Stimulated activated CD4-positive, alpha-beta T cell treated with anti-CD3 and anti-CD28 coated beads, Interleukin-15, amount 100 ng/mL, for 24 hours (primary cell): ENCODE measurements around the gene SLIT1.

ENCODE experiments used
- DNase-seq: peaks from one replicate; pipeline ENCODE4 v3.0.0-alpha.2; 2020

SLIT1 gene

GRCh38 chr10:97138174-97138573 lies 47.6 kb downstream of the SLIT1 start:
- no peak for DNase-seq

- DNase-seq = no peak
Measured at GRCh38 chr10:97136756-97137155, 49.0 kb downstream of the SLIT1 start.

GRCh38 chr10:97135464-97135863 lies 50.3 kb downstream of the SLIT1 start:
- no peak for DNase-seq

- no peak for DNase-seq
Measured at GRCh38 chr10:97134983-97135382, 50.8 kb downstream of the SLIT1 start.

- DNase-seq = no peak
Measured at GRCh38 chr10:97134110-97134509, 51.6 kb downstream of the SLIT1 start.

GRCh38 chr10:97132273-97132672 lies 53.5 kb downstream of the SLIT1 start:
- no peak for DNase-seq

GRCh38 chr10:97131666-97132065 lies 54.1 kb downstream of the SLIT1 start:
- DNase-seq = no peak

- no peak for DNase-seq
Measured at GRCh38 chr10:97131181-97131628, 54.6 kb downstream of the SLIT1 start.

GRCh38 chr10:97129666-97130065 lies 56.1 kb downstream of the SLIT1 start:
- no peak for DNase-seq

GRCh38 chr10:97128516-97129154 lies 57.1 kb downstream of the SLIT1 start:
- no peak for DNase-seq

- DNase-seq = no peak
Measured at GRCh38 chr10:97128039-97128492, 57.7 kb downstream of the SLIT1 start.

- DNase-seq = no peak
Measured at GRCh38 chr10:97127509-97127908, 58.2 kb downstream of the SLIT1 start.

- no peak for DNase-seq
Measured at GRCh38 chr10:97124211-97124610, 61.5 kb downstream of the SLIT1 start.

GRCh38 chr10:97123765-97124164 lies 62.0 kb downstream of the SLIT1 start:
- DNase-seq = no peak

GRCh38 chr10:97121041-97121440 lies 64.7 kb downstream of the SLIT1 start:
- DNase-seq = no peak

GRCh38 chr10:97120370-97120769 lies 65.4 kb downstream of the SLIT1 start:
- DNase-seq = no peak

GRCh38 chr10:97119058-97119745 lies 66.6 kb downstream of the SLIT1 start:
- no peak for DNase-seq

- DNase-seq = no peak
Measured at GRCh38 chr10:97117372-97117771, 68.4 kb downstream of the SLIT1 start.

GRCh38 chr10:97116462-97117162 lies 69.1 kb downstream of the SLIT1 start:
- no peak for DNase-seq

GRCh38 chr10:97115846-97116245 lies 69.9 kb downstream of the SLIT1 start:
- DNase-seq = no peak

- DNase-seq = no peak
Measured at GRCh38 chr10:97111615-97112014, 74.1 kb downstream of the SLIT1 start.

- no peak for DNase-seq
Measured at GRCh38 chr10:97109547-97109946, 76.2 kb downstream of the SLIT1 start.

- DNase-seq = no peak
Measured at GRCh38 chr10:97107551-97107950, 78.2 kb downstream of the SLIT1 start.

- no peak for DNase-seq
Measured at GRCh38 chr10:97106207-97106606, 79.6 kb downstream of the SLIT1 start.
